ENCODE data around the gene GABPB1. TPM values are rescaled to one million over a fixed set of nuclear protein-coding genes. Genes with fewer than 3 reads are reported as not detected.

GABPB1 gene
- total and polyA plus RNA-seq, 10 of the 15 experiments (the other 5 are each of a cell fraction or from before 2014, with no cell fraction given): 13.9 to 48.2 (median 39.8) TPM

GRCh38 chr15:50377867-50378751 lies 23.1 kb upstream of the GABPB1 start (continued):
- TF ChIP-seq ZBTB11 (CRISPR knock-in tag; IDR thresholded peaks at IDR 0.05) (no peak), GATAD2B (conservative IDR thresholded peaks at IDR 0.05; ENCODE audit: low read depth) (peak; percentile 59; the same call in 1 of the 2 replicates), ETV6 (conservative IDR thresholded peaks at IDR 0.05 in 1 of 2, IDR thresholded peaks at IDR 0.05 in 1 of 2; ENCODE audit: borderline replicate concordance in 1 of 2, low read depth in 1 of 2) (peak in 1 of 2 experiments; percentile 77; a peak in 1 of 4 replicates), ZNF274 (IDR thresholded peaks at IDR 0.05; ENCODE audit: insufficient read depth, insufficient read length) (no peak), BACH1 (IDR thresholded peaks at IDR 0.05; ENCODE audit: borderline replicate concordance) (peak; percentile 96), MYC (IDR thresholded peaks at IDR 0.05; ENCODE audit: insufficient read depth, insufficient read length, insufficient replicate concordance, low read length, severe bottlenecking) (no peak), SMAD5 (IDR thresholded peaks at IDR 0.05; ENCODE audit: low read depth) (no peak), E2F8 (IDR thresholded peaks at IDR 0.05; ENCODE audit: low read depth, partially characterized antibody) (no peak), HDAC2 (IDR thresholded peaks at IDR 0.05) (no peak), PKNOX1 (IDR thresholded peaks at IDR 0.05) (peak; percentile 68), MTA3 (IDR thresholded peaks at IDR 0.05; ENCODE audit: borderline replicate concordance, low read length) (peak; percentile 93), RUNX3 (IDR thresholded peaks at IDR 0.05; ENCODE audit: low read length) (peak; percentile 93), IRF5 (IDR thresholded peaks at IDR 0.05; ENCODE audit: borderline replicate concordance) (no peak), KLF5 (IDR thresholded peaks at IDR 0.05; ENCODE audit: partially characterized antibody) (peak; percentile 32), SMAD1 (IDR thresholded peaks at IDR 0.05; ENCODE audit: low read depth, partially characterized antibody) (peak; percentile 38), EGR1 (IDR thresholded peaks at IDR 0.05; ENCODE audit: borderline replicate concordance in 1 of 2, low read depth in 2 of 2, low read length in 2 of 2) (no peak), PAX5 (IDR thresholded peaks at IDR 0.05; ENCODE audit: borderline replicate concordance, low read depth, low read length) (peak; percentile 83), RAD51 (IDR thresholded peaks at IDR 0.05) (peak; percentile 33; the same call in 1 of the 2 replicates), MEF2A (IDR thresholded peaks at IDR 0.05; ENCODE audit: insufficient read depth, low read depth, low read length) (no peak), RAD21 (IDR thresholded peaks at IDR 0.05; ENCODE audit: insufficient read depth, low read depth, low read length) (no peak), DPF2 (IDR thresholded peaks at IDR 0.05) (peak; percentile 99)

Measured in GM12878 (cell line).